ENCODE measurements around the gene SPINT1.

DNA sequence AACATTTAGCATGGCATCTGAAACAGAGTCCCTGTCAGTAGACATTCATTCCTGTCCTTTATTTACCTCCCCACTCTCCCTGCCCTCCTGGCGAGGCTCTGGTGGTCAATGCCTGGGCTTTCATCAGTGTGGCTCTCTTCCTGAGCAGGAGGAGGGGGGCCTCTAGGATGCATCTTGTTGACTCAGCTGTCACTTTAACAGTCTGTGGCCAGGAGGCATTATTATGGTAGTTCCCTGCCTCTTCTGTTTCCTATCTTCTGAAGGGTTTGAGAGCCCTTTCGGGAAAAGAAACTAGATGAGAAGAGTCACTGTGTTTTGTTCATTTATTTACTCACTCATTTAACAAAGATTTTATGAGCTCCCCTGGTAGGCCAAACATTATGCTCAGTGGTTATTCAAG lies 13.0 kb upstream of the SPINT1 start:
- TF ChIP-seq, protein P1, sequence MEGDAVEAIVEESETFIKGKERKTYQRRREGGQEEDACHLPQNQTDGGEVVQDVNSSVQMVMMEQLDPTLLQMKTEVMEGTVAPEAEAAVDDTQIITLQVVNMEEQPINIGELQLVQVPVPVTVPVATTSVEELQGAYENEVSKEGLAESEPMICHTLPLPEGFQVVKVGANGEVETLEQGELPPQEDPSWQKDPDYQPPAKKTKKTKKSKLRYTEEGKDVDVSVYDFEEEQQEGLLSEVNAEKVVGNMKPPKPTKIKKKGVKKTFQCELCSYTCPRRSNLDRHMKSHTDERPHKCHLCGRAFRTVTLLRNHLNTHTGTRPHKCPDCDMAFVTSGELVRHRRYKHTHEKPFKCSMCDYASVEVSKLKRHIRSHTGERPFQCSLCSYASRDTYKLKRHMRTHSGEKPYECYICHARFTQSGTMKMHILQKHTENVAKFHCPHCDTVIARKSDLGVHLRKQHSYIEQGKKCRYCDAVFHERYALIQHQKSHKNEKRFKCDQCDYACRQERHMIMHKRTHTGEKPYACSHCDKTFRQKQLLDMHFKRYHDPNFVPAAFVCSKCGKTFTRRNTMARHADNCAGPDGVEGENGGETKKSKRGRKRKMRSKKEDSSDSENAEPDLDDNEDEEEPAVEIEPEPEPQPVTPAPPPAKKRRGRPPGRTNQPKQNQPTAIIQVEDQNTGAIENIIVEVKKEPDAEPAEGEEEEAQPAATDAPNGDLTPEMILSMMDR (IDR thresholded peaks at IDR 0.05), result no peak
- TF ChIP-seq POLR2A (IDR thresholded peaks at IDR 0.05) (no peak), POLR2AphosphoS5 (IDR thresholded peaks at IDR 0.05) (no peak), EP300 (IDR thresholded peaks at IDR 0.05) (no peak)
